AG10803 (cell line): ENCODE measurements around the gene CFAP206.

ENCODE experiments used
- DNase-seq: peaks from one replicate; pipeline ENCODE4 v3.0.0; 2010; ENCODE audit warnings: low read depth
- H3K4me3 ChIP-seq: 2 replicates; pipeline ENCODE4 v1.5.1; 2011; ENCODE audit warnings: mild to moderate bottlenecking, low read length, control low read depth
- TF ChIP-seq, protein P1 (sequence below): conservative IDR thresholded peaks from 2 replicates; pipeline ENCODE4 v1.5.1; 2011; ENCODE audit warnings: mild to moderate bottlenecking, low read length, control low read depth, inconsistent platforms

CFAP206 gene, protein sequence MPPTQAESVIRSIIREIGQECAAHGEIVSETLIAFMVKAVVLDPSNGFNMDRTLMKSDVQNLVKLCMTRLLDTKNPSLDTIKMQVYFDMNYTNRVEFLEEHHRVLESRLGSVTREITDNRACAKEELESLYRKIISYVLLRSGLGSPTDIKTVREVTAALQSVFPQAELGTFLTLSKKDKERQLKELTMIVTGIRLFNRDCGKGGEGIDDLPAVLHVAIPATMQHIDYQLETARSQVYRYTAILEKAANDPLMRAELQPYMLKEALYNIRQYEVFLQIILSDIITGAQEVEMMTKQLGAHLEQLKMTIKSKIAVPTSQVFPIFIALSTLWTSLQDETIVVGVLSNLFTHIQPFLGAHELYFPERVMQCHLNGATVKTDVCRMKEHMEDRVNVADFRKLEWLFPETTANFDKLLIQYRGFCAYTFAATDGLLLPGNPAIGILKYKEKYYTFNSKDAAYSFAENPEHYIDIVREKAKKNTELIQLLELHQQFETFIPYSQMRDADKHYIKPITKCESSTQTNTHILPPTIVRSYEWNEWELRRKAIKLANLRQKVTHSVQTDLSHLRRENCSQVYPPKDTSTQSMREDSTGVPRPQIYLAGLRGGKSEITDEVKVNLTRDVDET

GRCh38 chr6:87407901-87408720 is at the start of gene CFAP206:
Gene CFAP206, plus strand, starts transcription at chr6:87407972. Its CDS starts 1,868 bp downstream, at chr6:87409840.
- H3K4me3 ChIP-seq, result peak within 1 kb of the TSS; percentile 85
- TF ChIP-seq, protein P1, sequence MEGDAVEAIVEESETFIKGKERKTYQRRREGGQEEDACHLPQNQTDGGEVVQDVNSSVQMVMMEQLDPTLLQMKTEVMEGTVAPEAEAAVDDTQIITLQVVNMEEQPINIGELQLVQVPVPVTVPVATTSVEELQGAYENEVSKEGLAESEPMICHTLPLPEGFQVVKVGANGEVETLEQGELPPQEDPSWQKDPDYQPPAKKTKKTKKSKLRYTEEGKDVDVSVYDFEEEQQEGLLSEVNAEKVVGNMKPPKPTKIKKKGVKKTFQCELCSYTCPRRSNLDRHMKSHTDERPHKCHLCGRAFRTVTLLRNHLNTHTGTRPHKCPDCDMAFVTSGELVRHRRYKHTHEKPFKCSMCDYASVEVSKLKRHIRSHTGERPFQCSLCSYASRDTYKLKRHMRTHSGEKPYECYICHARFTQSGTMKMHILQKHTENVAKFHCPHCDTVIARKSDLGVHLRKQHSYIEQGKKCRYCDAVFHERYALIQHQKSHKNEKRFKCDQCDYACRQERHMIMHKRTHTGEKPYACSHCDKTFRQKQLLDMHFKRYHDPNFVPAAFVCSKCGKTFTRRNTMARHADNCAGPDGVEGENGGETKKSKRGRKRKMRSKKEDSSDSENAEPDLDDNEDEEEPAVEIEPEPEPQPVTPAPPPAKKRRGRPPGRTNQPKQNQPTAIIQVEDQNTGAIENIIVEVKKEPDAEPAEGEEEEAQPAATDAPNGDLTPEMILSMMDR, result no peak; the same call in 1 of the 2 replicates

GRCh38 chr6:87364602-87365252 is 43.0 kb upstream of the CFAP206 start:
- no peak for DNase-seq
- TF ChIP-seq, protein P1, result no peak
- H3K4me3 ChIP-seq, result no peak overlapping the region

More at GRCh38 chr6:87407901-87408720, at the start of gene CFAP206:
- peak; percentile 82 for DNase-seq

GRCh38 chr6:87366072-87366827 is 41.5 kb upstream of the CFAP206 start:
- DNase-seq, result no peak
- TF ChIP-seq, protein P1, result no peak
- no peak overlapping the region for H3K4me3 ChIP-seq

DNA sequence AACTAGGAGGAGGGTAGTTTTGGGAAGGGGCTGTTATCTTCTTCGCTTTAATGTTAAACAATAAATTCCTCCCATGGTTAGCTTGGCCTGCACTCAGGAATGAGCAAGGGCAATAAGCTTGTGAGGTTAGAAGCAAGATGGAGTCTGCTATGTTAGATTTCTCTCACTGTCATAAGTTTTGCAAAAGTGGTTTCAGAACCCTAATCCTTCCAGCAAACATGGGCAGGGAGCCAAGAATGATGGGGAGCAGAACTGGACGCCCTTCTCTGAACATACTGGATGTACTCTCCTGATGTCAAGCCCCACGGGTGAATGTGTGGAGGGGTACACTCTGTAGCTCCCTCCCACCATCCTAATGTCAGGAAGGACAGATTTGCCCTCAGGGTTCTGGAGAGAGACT is 40.9 kb upstream of the CFAP206 start:
- TF ChIP-seq, protein P1, result no peak
- no peak overlapping the region for H3K4me3 ChIP-seq
- no peak for DNase-seq

DNA sequence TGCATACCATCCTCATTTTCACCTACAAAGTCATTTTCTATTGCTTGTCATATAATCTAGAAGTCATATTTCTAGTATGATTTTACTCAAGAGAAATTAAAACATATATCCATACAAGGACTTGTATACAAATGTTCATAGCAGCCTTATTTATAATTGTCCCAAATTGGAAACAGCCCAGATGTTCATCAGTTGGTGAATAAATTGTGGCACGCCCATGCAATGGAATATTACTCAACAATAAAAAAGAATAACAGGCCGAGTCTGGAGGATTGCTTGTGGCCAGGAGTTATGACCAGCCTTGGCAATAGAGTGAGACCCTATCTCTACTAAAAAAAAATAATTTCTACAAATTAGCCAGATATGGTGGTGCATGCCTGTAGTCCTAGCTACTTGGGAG is 34.4 kb upstream of the CFAP206 start:
- DNase-seq, result no peak
- no peak overlapping the region for H3K4me3 ChIP-seq
- TF ChIP-seq, protein P1, result no peak

DNA sequence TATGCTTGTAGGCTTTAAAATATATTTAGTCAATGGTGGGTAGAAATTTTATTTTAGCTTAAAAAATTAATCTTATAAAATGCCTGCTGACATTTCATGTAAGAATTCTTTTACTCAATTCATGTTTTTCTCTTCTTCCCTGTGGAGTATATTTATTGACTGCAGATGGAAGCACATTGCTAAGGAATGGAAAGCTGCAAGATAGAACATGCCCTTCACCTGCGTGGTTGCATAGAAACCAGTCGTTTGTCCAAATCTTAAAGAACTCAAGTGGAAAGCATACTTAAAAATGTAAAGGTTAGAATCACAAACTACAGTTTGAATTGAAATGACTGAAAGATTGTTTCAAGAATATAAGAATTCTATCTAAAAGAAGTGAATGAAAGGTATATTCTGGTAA is 32.5 kb upstream of the CFAP206 start:
- TF ChIP-seq, protein P1, result no peak
- DNase-seq, result no peak
- no peak overlapping the region for H3K4me3 ChIP-seq
